NCI-H2196 (cell line): ENCODE measurements around the gene SLC9A7.

Source experiments
- DNase-seq: peaks from one replicate; lab custom pipeline; 2025; ENCODE audit not compliant: unreplicated experiment; lab: John Stamatoyannopoulos, UW

Gene SLC9A7

GRCh38 chrX:46611658-46612362, 147.1 kb downstream of the SLC9A7 start:
- no peak for DNase-seq

GRCh38 chrX:46610070-46610658, 148.8 kb downstream of the SLC9A7 start:
- no peak for DNase-seq

- no peak for DNase-seq
Observed at GRCh38 chrX:46607916-46608315, 151.0 kb downstream of the SLC9A7 start.

DNA sequence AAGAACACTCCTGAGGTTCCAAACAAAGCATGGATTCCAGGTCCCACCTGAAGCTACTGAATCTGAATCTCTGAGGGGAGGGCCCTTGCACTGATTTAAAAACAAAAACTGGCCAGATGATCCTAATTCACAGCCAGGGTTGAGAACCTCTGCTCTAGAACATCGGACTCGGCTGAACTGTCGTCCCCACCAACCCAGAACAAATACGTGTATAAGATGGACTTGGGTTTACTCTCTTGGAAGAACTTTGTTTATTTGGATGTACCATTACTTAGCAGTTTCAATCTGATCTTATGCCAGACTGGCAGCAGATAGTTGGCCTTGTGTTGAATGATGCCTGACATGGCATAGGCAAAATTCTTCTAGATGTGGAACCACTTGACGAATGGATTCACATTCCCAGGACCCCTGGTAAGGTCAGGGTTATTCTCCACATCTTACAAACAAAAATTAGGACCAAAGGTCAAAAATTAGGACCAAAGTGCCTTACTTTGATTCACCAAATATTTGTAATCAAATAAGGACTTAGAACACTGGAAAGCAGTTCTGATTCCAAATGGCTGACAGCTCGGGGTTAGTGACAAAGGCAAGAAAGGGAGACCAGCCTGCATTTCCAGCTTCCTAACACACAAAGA, 156.3 kb downstream of the SLC9A7 start:
- no peak for DNase-seq

DNA sequence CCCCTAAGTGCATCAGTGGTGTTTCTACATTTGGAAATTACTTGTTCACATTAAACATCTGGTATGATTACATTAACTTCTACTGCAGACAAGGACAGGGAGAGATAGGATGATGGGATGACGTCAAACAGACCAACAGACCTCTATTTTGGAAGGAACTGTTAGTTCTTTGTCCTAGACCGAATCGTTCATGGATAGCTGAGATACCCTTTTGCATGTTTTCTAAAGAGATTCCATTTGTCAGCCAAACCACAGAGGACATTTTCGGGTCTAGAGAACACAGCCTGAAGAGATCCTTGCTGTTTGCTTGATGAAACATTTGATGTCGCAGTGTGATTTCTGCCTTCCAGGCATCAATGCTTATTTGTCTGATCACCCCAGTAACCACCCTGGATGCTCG, 157.6 kb downstream of the SLC9A7 start:
- DNase-seq, result no peak

DNA sequence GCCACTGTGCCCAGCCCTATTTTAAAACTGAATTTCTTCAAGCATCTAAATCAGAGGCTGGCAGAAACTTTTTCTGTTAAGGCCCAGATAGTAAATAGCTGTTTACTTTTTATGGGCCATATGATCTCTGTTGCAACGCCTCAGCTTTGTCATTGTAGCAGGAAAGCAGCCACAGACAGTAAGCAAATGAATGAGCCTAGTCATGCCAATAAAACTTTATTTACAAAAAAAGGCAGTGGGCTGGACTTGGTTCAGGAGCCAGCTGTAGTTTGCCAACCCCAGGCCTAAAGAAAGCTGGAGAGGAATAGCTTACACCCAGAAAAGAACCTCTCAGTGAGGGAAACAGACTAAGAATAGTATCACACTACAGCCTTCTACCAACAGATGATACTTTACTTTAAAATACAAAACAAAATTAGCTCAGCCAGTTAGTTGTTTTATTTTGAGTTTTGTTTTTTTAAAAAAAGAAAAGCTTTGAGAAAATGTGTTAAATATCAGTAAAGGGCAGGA, 159.8 kb downstream of the SLC9A7 start:
- DNase-seq, result no peak

GRCh38 chrX:46597771-46598170, 161.1 kb downstream of the SLC9A7 start:
- no peak for DNase-seq

- no peak for DNase-seq
Observed at GRCh38 chrX:46597208-46597607, 161.7 kb downstream of the SLC9A7 start.

GRCh38 chrX:46595084-46595483, 163.8 kb downstream of the SLC9A7 start:
- no peak for DNase-seq

GRCh38 chrX:46589977-46590723, 168.8 kb downstream of the SLC9A7 start:
- no peak for DNase-seq

DNA sequence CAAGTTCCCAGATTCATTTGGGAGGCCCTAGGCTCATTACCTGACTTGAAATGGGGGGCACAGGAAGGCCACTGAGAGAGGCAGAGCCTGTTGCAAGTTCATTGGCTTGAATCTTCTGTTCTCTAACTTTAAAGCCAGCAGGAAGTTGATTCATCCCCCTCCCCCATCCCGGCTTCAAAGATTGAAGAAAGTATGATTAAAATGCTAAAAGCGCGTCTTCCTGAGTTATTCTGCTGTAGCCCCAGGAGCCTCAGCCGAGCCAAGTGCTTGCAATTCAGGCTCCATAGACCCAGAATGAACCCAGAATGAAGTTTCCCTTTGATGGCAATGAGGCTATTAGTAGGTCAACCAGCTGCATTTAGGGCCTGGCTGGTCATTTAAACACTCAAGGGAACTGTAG, 170.7 kb downstream of the SLC9A7 start:
- DNase-seq, result no peak

DNA sequence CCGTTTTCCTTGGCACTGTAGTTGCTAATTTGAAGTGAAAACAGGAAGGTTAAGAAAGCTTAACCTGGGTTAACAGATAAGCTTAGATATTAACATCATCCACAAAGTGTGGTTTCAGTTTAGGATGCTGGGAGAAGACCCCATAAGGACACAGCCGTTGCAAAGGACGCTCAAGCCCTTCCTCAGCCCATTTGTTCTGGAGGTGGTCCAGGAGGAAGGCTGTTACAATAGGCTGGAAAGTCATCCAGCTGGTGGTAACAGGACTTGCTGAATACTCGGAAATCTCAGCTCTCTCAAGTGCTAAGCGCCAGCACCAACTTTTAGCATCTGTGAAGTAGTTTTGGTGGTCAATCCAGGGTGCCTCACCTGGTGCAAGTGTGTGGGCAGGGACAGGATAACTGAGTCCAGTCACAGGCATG, 171.2 kb downstream of the SLC9A7 start:
- no peak for DNase-seq

DNA sequence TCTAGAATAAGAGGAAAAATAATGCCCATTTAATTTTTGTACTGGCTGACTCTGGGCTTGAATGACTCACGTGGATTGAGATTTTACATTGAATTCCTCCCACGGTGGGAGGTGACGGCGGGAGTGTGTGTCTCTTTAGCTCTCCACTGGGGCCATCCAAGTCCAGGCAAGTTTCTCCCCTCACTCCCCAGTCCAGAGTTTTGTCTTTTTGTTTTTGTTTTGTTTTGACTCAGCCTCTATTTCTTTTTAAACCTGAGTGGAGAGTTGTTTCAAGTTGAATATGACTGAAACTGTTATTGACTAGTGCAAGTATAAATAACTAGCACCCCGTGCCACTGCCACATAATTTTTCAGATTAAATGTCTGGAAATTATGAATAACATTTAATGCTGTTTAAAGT, 171.8 kb downstream of the SLC9A7 start:
- DNase-seq, result no peak

DNA sequence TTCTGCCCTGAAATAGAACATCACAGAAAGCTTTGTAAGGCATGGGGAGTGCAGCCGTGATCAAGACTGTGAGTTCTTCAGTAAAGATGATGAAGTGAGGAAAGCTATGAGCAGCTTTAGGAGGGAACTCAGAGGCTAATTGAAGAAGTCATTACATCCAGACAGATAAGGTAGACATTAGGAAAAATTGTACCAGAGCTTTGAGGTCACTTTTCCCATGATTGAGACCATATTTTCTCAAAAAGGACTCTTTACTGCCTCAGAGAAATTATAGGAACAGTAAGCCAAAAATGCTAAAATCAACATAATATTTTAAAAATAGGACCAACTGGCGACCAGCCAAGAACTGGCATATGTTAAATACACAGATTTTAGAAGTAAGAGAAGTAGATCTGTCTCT, 174.2 kb downstream of the SLC9A7 start:
- DNase-seq, result no peak

DNA sequence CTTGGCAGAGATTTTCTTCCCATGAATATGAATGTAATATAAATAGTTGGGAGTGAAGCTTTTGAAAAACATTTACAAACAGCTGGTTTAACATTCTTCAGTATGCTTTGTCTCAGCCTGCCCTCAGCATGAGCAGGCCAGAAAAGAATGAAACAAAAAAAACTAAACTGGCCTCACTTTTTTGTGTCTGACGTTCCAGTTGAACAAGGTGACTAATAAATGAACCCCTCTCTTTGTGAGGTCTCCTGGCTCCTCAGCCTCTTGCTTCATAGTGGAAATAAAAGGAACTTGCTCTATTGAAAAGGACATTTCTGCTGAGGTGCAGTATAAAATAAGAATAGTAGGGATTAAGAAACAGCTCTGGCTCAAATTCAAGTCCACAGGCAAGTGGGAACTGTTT, 176.0 kb downstream of the SLC9A7 start:
- DNase-seq, result no peak

- DNase-seq, result no peak
Observed at GRCh38 chrX:46582325-46582724, 176.6 kb downstream of the SLC9A7 start.

- no peak for DNase-seq
Observed at GRCh38 chrX:46580613-46581012, 178.3 kb downstream of the SLC9A7 start.

- DNase-seq, result no peak
Observed at GRCh38 chrX:46579250-46579649, 179.7 kb downstream of the SLC9A7 start.

GRCh38 chrX:46577221-46578005, 181.5 kb downstream of the SLC9A7 start:
- no peak for DNase-seq

DNA sequence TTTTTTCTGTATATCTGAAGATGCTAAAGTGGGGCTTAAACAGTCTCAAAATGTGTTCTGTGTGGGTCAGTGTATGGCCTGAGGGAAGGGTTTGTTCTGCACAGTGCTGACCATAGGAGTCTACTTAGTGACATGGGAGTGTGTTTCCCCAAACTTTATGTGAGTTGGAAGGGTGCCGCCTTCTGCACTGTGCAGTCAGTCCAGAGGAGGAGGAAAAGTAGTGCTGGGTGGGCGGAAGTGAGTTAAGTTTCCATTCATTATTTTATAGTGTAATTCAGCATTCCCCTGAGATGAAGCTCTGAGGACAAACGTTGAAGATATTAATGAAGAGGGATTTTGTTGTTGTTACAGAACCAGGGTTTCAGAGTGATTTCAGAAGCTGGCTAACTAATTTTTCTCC, 182.5 kb downstream of the SLC9A7 start:
- DNase-seq, result no peak

DNA sequence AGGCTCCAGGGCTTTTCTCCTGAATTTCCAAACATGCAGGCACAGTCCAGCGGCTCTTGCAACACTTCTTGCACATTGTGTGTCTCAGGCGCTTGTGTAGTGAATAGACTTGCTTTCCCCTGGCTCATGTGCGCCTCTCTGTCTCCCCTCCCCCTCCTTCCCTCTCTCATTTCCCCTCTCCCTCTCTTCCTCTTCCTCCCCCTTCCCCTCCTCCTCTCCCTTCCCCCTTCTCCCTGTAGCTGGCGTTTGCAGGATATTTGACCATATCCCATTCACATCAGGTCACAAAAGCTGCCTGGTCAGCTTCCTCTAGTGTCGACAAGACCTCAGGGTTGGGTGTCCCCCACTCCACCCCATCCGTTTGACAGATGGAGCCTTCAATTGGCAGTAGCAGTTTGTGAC, 182.9 kb downstream of the SLC9A7 start:
- no peak for DNase-seq
